HG02610 (cell line): ENCODE data around the gene CDCA5.

ENCODE experiments used
- ATAC-seq: cut with Tn5 transposase; IDR thresholded peaks from one replicate; pipeline ENCODE4 v1.9.1; 2021; ENCODE audit warnings: mild to moderate bottlenecking, moderate library complexity; ENCODE audit not compliant: unreplicated experiment

Gene CDCA5

GRCh38 chr11:65077451-65077850 is 6.4 kb downstream of the CDCA5 start:
- no peak for ATAC-seq

- no peak for ATAC-seq
These were observed 11.2 kb downstream of the CDCA5 start for GRCh38 chr11:65072631-65072966.

DNA sequence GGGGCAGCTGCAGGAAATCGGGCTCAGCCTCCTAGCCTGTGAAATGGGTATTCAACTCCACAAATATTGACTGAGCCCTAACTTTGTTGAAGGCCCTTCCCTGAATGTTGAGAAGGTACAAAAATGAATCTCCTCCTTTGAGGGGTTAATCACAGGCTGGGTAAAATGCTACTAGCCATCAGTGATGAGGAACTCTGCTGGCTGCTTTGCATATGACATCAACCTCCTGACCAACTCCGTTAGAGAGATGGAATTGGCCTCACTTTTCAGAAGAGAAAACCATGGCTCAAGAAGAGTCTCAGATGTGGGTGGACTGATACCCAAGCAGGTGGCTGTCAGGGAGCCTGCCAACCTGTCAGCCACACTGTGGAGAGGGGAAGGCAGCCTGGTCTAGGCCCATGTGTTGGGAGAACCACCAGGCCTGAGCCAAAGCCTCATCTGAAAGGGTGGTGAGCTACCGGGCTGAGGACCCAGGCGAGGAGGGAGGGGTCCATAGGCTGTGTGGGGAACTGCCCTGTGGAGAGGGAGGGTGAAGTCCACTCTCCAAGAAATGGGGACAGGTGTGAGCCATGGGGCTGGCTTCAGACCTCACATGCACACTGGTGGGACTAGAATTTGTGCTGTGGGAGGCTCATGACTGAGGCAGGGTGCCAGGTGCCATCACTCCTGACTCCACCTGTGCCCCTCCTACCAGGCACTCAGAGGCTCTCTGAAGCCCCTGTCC is 11.8 kb downstream of the CDCA5 start:
- ATAC-seq, result no peak

- no peak for ATAC-seq
These were observed 14.6 kb downstream of the CDCA5 start for GRCh38 chr11:65069217-65069616.

GRCh38 chr11:65067446-65067845 is 16.4 kb downstream of the CDCA5 start:
- no peak for ATAC-seq

DNA sequence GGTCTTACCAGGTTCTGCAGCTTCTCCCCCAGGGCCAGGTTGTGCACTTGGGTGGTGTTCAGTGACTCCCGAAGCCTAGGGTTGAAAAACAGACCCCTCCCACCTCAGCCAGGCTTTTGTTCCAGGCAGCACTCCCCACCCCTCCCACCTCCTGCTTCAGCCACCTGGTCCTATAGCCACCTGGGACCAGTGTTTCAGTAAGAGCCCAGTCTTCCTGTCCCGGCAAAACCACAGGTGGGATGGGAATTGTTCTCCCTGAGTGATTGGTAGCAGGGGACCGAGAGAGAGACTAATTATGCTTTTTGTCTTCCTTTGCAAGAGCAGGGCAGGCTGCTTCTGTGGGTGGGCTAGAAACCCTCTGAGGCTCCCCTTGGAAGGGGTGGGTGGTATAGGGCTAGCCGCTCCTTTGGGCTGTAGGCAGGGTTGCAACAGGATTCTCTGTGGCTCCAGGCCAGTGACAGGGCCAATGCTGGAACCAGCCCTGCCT is 17.0 kb downstream of the CDCA5 start:
- no peak for ATAC-seq

DNA sequence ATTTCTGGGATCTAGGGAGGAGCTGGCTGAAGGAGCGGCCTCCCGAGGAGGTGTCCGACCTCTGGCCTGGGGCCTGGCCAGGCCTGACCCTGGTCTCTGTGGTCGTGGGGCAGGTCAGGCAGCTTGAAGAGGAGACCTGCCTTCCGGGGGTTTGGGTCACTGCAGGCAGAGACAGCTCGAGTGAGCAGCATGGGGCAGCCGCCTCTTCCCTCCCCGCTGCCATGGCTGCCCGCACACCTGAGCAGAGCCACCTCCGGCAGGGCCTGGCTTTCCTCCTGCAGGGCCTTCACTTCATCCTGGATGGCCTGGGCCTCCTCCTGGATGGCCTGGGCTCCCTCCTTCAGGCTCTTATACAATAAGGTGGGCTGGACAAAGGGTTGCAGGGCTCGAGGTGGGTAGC is 17.5 kb downstream of the CDCA5 start:
- no peak for ATAC-seq

GRCh38 chr11:65065851-65066250 is 18.0 kb downstream of the CDCA5 start:
- no peak for ATAC-seq

- ATAC-seq, result no peak
These were observed 19.0 kb downstream of the CDCA5 start for GRCh38 chr11:65064847-65065240.

DNA sequence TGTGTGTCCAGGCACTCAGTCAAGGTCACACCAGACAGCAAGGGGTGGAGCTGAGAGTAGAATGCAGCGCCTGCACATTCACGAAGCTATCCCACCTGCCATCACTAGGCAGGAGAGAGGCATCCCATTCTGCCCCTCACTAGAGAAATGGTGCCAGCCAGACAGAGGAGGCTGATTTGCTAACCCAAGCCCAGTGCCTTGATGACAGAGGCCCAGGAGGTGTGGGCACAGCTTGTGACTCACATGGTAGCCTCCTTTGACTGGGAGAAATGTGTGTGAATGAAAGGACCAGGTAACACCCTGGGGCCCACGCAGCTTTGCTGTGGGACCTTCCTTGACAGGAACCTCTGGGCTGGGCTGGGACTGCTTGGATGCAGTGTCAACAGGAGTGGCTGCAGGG is 20.3 kb downstream of the CDCA5 start:
- no peak for ATAC-seq

- ATAC-seq, result no peak
These were observed 22.9 kb downstream of the CDCA5 start for GRCh38 chr11:65060913-65061408.

- ATAC-seq, result no peak
These were observed 23.6 kb downstream of the CDCA5 start for GRCh38 chr11:65059959-65060824.

DNA sequence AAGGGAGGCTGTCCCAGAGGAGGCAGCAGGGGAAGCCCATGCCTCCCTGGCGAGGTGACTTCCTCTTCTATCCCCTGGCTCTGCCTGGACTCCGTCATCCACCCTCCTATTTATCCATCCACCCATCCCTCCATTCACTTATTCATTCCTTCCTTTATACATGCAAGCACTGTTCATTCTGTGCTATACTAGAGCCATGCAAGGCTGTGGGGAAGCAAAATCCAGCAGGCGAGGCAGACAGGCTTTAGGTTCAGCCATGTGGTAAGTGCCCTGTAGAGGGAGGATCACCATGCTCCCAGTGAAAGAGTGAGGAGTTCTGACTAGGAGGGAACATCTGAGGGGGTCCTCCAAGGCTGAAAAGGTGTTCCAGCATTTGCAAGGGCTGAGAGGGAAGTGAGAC is 24.3 kb downstream of the CDCA5 start:
- ATAC-seq, result no peak

- no peak for ATAC-seq
These were observed 25.3 kb downstream of the CDCA5 start, which contains the start of gene NAALADL1 for GRCh38 chr11:65058419-65059054. NAALADL1 (minus strand) TSS chr11:65058553; CDS start chr11:65058521, 32 bp downstream.

DNA sequence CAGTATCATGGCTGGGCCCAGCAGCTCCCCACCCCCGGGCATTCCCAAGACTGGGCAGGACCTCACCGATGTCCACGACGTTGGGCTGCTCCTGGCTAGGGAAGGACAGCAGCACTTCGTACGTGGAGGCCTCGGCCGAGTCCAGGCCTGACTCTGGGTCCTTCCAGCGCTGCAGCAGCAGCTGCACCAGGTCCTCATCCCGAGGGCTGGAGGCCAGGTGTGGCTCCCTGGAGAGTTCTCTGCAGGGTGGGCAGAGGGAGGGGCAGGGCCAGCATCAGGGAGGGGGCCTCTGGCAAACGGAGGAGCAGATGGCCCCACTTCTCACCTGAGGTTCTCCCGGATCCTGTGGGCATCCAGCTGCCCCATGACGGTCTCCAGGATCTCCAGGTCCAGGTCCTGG is 25.8 kb downstream of the CDCA5 start:
- ATAC-seq, result no peak

- no peak for ATAC-seq
These were observed 26.3 kb downstream of the CDCA5 start for GRCh38 chr11:65057526-65057925.

GRCh38 chr11:65056999-65057398 is 26.8 kb downstream of the CDCA5 start:
- ATAC-seq, result no peak

DNA sequence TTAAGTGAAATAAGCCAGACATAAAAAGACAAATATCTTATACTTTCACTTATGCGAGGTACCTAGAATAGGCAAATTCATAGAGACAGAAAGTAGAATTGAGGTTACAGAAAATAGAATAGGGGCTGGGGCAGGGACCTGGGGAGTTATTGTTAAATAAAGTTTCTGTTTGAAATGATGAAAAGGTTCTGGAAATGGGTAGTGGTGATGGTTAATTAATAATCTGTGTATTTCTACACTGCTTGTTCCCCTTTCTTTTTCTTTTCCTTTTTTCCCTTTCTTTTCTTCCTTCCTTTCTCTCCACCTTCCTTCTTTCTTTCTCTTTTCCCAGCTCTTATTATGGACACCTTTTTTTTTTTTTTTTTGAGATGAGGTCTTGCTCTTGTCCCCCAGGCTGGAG is 28.3 kb downstream of the CDCA5 start:
- ATAC-seq, result no peak

- no peak for ATAC-seq
These were observed 29.9 kb downstream of the CDCA5 start for GRCh38 chr11:65053827-65054508.

- no peak for ATAC-seq
These were observed 32.4 kb downstream of the CDCA5 start for GRCh38 chr11:65051398-65051858.
